GM19193 (cell line): ENCODE data around the gene SLC44A5.

Experiments
- POLR2A ChIP-seq: IDR thresholded peaks from 4 replicates; pipeline ENCODE4 v1.6.1; 2011; ENCODE audit not compliant: insufficient read depth, insufficient read length; ENCODE audit errors: extremely low read depth

The SLC44A5 gene

GRCh38 chr1:75243124-75243523 is 367.8 kb downstream of the SLC44A5 start:
- no peak for TF ChIP-seq POLR2A

DNA sequence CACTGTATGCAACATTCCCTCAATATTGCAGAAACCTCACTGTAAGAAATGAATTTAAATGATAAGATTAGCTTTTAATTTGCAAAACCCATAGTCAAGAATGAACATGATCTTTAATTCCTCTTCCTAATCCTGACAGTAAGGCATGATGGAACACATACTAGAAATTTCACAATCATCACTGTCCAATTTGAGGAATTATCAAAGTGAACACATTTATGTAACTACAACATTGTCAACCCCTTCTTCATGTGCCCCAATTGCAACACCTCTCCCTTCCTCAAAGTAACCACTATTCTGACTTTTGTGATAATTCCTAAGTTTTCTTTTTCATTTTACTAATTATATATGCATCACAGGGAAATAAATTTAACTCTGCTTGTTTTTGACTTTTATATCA is 373.6 kb downstream of the SLC44A5 start:
- no peak for TF ChIP-seq POLR2A

- no peak for TF ChIP-seq POLR2A
These were observed 376.4 kb downstream of the SLC44A5 start for GRCh38 chr1:75234562-75234961.

DNA sequence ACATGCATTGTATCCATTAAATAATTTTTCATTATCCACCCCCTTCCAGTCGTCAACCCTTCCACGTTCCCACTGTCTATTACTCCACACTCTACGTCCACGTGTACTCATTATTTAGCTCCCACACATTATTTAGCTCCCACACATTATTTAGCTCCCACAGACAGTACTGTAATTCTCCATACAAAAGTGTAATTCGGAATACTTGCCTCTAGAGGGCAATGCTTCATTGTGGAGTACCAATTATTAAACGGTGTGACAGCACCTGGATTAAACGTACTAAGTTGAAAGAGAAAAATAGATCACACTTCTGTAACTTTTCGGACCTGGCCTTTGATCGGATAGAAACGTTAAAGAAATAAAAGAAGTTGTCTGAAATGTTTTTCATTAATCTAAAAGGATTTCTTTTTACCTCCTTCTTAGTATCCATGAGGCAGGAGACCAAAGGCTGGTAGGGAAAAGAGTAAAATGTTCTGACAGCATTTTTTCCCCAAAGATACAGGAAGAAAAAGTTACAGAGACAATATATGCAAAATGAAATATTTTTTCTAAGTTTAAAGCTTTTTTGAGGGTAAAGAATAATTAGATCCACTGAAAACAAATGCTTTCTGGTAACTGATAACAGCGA is 377.5 kb downstream of the SLC44A5 start:
- TF ChIP-seq POLR2A = no peak

GRCh38 chr1:75220072-75220471 is 390.8 kb downstream of the SLC44A5 start:
- no peak for TF ChIP-seq POLR2A

DNA sequence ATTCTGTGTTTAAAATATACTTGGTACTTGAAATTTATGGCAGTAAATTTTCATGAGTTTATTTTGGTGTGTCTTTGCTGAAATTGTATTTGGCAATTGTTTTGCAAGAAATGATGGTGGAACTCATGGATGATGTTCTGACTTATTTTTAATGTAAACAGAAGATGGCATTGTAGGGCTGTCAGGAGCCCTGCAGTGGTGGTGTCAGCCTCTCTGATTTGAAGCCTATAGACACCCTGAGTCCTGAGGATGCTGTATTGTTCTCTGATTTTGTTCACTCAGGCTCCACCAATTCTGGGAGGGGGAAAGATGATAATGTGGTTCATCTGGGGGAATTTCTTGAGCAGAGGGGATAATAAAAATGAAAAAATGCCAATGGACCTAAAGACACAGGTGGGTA is 396.9 kb downstream of the SLC44A5 start:
- no peak for TF ChIP-seq POLR2A

DNA sequence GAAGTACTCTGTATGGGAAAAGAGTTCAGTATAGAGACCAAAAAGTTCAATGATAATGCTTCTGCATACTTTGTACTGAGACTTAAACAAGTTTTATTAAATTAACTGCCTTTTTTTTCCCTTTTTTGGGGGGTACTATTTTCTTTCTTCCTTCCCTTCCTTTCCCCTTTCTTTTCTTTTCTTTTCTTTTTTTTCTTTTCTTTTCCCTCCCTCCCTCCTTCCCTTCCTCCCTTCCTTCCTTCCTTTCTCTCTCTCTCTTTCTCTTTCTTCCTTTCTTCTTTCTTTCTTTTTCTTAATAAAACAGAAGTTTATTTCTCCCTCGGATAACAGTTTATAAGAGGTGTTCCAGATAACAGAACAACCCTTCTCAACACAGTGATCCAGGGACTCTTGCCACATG is 399.3 kb downstream of the SLC44A5 start:
- TF ChIP-seq POLR2A = no peak

GRCh38 chr1:75208862-75209261 is 402.1 kb downstream of the SLC44A5 start:
- no peak for TF ChIP-seq POLR2A

GRCh38 chr1:75203415-75204277 is 407.3 kb downstream of the SLC44A5 start:
- no peak for TF ChIP-seq POLR2A

DNA sequence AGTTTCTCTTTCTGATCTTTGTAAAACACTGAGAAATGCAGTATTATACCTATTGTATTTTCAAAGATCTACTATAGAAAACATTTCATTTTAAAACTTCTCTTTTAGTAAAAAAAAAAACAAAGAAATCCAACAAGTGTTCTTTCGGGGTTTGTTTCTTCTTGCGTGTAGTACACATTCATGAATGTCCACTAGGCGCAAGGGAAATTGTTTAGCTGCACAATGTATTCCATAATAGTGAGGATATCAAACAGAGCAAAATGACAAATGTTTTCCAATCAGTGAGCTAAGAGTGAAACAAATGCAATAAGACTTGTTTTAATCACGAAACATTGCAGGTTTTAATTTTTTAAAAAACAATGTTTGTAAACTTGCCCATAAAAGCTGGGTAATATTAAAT is 408.2 kb downstream of the SLC44A5 start:
- TF ChIP-seq POLR2A = no peak

GRCh38 chr1:75198761-75199160 is 412.2 kb downstream of the SLC44A5 start:
- TF ChIP-seq POLR2A = no peak

DNA sequence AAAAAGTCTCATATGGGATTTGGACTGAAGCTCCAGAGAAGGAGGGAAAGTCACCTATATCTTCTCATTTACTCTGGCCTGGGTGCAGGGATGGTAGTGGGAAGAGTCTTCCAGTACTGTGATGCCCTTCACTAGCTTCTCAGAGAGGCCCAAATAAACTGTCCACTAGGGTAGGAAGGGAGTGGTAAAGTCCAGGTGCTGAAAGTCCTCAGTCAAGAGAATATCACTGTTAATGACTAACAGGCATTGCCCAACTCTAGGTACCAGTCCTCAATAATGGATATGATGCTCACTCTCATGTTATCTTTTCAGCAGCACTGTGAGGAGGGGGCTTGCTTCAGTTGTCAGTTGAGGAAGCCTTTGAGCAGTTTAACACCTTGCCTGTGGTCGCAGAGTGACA is 412.8 kb downstream of the SLC44A5 start:
- TF ChIP-seq POLR2A = no peak

DNA sequence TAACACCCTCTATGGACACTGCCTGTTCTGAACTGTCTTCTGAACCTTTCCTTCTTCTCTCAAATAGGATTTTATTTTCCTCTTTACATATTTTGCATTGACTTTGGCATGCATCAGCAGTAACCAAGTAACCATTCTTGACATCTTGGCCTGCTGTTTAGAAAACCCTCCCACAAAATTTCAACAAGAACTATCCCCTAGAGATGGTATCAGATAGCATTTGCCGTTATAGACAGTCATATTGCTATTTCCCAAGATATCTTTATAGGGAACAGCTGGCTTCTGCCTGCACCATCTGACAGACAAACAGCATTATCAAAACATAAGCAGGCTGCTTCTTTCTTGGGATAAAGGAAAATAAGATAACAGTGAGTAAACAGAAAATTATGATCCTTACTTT is 422.0 kb downstream of the SLC44A5 start:
- TF ChIP-seq POLR2A = no peak

GRCh38 chr1:75174031-75174760 is 436.7 kb downstream of the SLC44A5 start:
- no peak for TF ChIP-seq POLR2A

DNA sequence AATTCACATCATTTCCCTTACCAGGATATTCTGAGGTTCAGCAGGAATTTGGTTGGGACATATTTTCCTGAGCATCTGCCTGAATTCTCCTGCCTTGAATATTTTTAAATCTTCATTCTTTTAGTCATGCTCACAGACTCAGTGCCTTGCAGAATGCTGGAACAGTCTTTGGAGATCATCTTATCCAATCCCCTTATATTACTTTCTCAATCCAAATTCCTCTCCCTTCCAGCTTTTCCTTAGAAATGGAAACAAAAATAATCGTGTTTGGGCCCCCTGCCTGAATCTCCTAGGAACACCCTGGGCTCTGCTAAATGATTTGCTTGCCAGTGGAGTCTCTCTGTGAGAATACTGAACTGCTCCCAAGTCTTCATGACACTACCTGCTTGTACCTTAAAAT is 438.4 kb downstream of the SLC44A5 start:
- TF ChIP-seq POLR2A = no peak
